HEK293 (cell line): Measurements from ENCODE around the gene TP53BP2.

ENCODE experiments used
- KLF16 ChIP-seq: fragments of 450-650 bp; formaldehyde crosslinking; IDR thresholded peaks from 2 replicates; pipeline ENCODE4 v1.5.1; 2017; ENCODE audit warnings: missing biosample characterization, missing genetic modification characterization
- REST ChIP-seq: fragments of 450-650 bp; formaldehyde crosslinking; IDR thresholded peaks from 2 replicates; pipeline ENCODE4 v1.5.1; 2016; ENCODE audit warnings: missing biosample characterization, missing genetic modification characterization
- ZBTB44 ChIP-seq: fragments of 450-650 bp; IDR thresholded peaks from 2 replicates; pipeline ENCODE4 v1.5.1; 2018; ENCODE audit warnings: missing biosample characterization, mild to moderate bottlenecking, missing genetic modification characterization
- ZNF23 ChIP-seq: fragments of 450-650 bp; formaldehyde crosslinking; IDR thresholded peaks from 2 replicates; pipeline ENCODE4 v1.5.1; 2016; ENCODE audit warnings: missing biosample characterization, missing genetic modification characterization, borderline replicate concordance
- ZNF274 ChIP-seq, 2 experiments: fragments of 200-500 bp in 1 of 2; fragments of 450-650 bp in 1 of 2; sonication (Bioruptor generic) in 1 of 2; formaldehyde crosslinking in 1 of 2; IDR thresholded peaks; 2 replicates each; pipeline versions ENCODE4 v1.5.1 to v1.6.1; 2014 to 2016; ENCODE audit warnings: borderline replicate concordance in 1 of 2, inconsistent platforms in 1 of 2, low read length in 1 of 2, missing biosample characterization in 1 of 2, missing genetic modification characterization in 1 of 2
- ZNF366 ChIP-seq: fragments of 450-650 bp; formaldehyde crosslinking; conservative IDR thresholded peaks from 2 replicates; pipeline ENCODE4 v1.5.1; 2016; ENCODE audit warnings: missing biosample characterization, missing genetic modification characterization
- TF ChIP-seq, protein P1 (sequence below): fragments of 450-650 bp; formaldehyde crosslinking; IDR thresholded peaks from 2 replicates; pipeline ENCODE4 v1.5.1; 2016; ENCODE audit warnings: missing biosample characterization, missing genetic modification characterization
- TF ChIP-seq, protein P2 (sequence below): fragments of 450-650 bp; formaldehyde crosslinking; IDR thresholded peaks from 2 replicates; pipeline ENCODE4 v1.5.1; 2016; ENCODE audit warnings: missing biosample characterization, missing genetic modification characterization, borderline replicate concordance

GRCh38 chr1:223756806-223757700 is 88.7 kb downstream of the TP53BP2 start:
- TF ChIP-seq, protein P1, sequence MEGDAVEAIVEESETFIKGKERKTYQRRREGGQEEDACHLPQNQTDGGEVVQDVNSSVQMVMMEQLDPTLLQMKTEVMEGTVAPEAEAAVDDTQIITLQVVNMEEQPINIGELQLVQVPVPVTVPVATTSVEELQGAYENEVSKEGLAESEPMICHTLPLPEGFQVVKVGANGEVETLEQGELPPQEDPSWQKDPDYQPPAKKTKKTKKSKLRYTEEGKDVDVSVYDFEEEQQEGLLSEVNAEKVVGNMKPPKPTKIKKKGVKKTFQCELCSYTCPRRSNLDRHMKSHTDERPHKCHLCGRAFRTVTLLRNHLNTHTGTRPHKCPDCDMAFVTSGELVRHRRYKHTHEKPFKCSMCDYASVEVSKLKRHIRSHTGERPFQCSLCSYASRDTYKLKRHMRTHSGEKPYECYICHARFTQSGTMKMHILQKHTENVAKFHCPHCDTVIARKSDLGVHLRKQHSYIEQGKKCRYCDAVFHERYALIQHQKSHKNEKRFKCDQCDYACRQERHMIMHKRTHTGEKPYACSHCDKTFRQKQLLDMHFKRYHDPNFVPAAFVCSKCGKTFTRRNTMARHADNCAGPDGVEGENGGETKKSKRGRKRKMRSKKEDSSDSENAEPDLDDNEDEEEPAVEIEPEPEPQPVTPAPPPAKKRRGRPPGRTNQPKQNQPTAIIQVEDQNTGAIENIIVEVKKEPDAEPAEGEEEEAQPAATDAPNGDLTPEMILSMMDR = no peak
- no peak for TF ChIP-seq ZBTB44 (tag by site-specific recombination)
- TF ChIP-seq ZNF274 (IDR thresholded peaks at IDR 0.05; ENCODE audit: low read length) = no peak
- no peak for TF ChIP-seq ZNF274 (tag by site-specific recombination; IDR thresholded peaks at IDR 0.05; ENCODE audit: borderline replicate concordance)
- no peak for TF ChIP-seq ZNF366
- TF ChIP-seq, protein P2, sequence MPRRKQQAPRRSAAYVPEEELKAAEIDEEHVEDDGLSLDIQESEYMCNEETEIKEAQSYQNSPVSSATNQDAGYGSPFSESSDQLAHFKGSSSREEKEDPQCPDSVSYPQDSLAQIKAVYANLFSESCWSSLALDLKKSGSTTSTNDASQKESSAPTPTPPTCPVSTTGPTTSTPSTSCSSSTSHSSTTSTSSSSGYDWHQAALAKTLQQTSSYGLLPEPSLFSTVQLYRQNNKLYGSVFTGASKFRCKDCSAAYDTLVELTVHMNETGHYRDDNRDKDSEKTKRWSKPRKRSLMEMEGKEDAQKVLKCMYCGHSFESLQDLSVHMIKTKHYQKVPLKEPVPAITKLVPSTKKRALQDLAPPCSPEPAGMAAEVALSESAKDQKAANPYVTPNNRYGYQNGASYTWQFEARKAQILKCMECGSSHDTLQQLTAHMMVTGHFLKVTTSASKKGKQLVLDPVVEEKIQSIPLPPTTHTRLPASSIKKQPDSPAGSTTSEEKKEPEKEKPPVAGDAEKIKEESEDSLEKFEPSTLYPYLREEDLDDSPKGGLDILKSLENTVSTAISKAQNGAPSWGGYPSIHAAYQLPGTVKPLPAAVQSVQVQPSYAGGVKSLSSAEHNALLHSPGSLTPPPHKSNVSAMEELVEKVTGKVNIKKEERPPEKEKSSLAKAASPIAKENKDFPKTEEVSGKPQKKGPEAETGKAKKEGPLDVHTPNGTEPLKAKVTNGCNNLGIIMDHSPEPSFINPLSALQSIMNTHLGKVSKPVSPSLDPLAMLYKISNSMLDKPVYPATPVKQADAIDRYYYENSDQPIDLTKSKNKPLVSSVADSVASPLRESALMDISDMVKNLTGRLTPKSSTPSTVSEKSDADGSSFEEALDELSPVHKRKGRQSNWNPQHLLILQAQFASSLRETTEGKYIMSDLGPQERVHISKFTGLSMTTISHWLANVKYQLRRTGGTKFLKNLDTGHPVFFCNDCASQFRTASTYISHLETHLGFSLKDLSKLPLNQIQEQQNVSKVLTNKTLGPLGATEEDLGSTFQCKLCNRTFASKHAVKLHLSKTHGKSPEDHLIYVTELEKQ (tag by site-specific recombination) = no peak
- TF ChIP-seq ZNF23 (tag by site-specific recombination) = no peak
- TF ChIP-seq KLF16 = no peak
- TF ChIP-seq REST (tag by site-specific recombination) = no peak
